Fibroblast of lung (primary cell): ENCODE measurements around the gene MFSD12.

ENCODE experiments used
- CTCF ChIP-seq, 2 donors: IDR thresholded peaks in 1 of 2; conservative IDR thresholded peaks in 1 of 2; 1 replicate in 1 of 2; 2 replicates in 1 of 2; pipeline ENCODE4 v1.5.1; 2011 to 2012; ENCODE audit warnings: low read length in 2 of 2, control low read depth in 1 of 2, inconsistent platforms in 1 of 2, low read depth in 1 of 2, mild to moderate bottlenecking in 1 of 2
- EZH2 ChIP-seq: IDR thresholded peaks from 2 replicates; pipeline ENCODE4 v1.5.1; 2012; ENCODE audit warnings: low read length, control low read depth, mild to moderate bottlenecking; ENCODE audit errors: missing control alignments

GRCh38 chr19:3527238-3527910 is 30.0 kb downstream of the MFSD12 start:
- TF ChIP-seq CTCF (conservative IDR thresholded peaks at IDR 0.05 in 1 of 2, IDR thresholded peaks at IDR 0.05 in 1 of 2; ENCODE audit: low read depth in 1 of 2, low read length in 2 of 2) (no peak), EZH2 (no peak)
